RWPE2 (cell line): Measurements from ENCODE around the gene FHIT.

ENCODE experiments used
- ATAC-seq: fragments of 200-7000 bp; cut with Tn5 transposase; 3 replicates; pipeline ENCODE4 v1.9.1; 2021; ENCODE audit warnings: low read depth
- DNase-seq: peaks from one replicate; pipeline ENCODE4 v3.0.0-alpha.2; 2020; ENCODE audit warnings: low spot score
- H3K27ac ChIP-seq: fragments of 450-650 bp; 2 replicates; pipeline ENCODE4 v1.5.1; 2017; ENCODE audit warnings: mild to moderate bottlenecking; ENCODE audit not compliant: poor library complexity, severe bottlenecking
- H3K27me3 ChIP-seq: fragments of 250-450 bp; sonication (Bioruptor Pico); 2 replicates; pipeline ENCODE4 v1.5.1; 2021; ENCODE audit warnings: mild to moderate bottlenecking, moderate library complexity; ENCODE audit not compliant: insufficient read depth, poor library complexity, severe bottlenecking
- H3K36me3 ChIP-seq: fragments of 250-450 bp; sonication (Bioruptor Pico); 2 replicates; pipeline ENCODE4 v1.5.1; 2020; ENCODE audit warnings: low read depth, mild to moderate bottlenecking, moderate library complexity
- H3K4me1 ChIP-seq: fragments of 250-450 bp; sonication (Bioruptor Pico); 2 replicates; pipeline ENCODE4 v1.5.1; 2021; ENCODE audit warnings: mild to moderate bottlenecking, moderate library complexity; ENCODE audit not compliant: insufficient read depth, poor library complexity, severe bottlenecking
- H3K4me3 ChIP-seq: fragments of 250-450 bp; sonication (Bioruptor Pico); 2 replicates; pipeline ENCODE4 v1.5.1; 2021; ENCODE audit warnings: mild to moderate bottlenecking, moderate library complexity; ENCODE audit not compliant: severe bottlenecking
- H3K9me3 ChIP-seq: fragments of 250-450 bp; sonication (Bioruptor Pico); 2 replicates; pipeline ENCODE4 v1.5.1; 2021; ENCODE audit warnings: mild to moderate bottlenecking, moderate library complexity; ENCODE audit not compliant: severe bottlenecking
- TF ChIP-seq, protein P1 (sequence below): fragments of 450-650 bp; IDR thresholded peaks from one replicate; pipeline ENCODE4 v1.5.1; 2017; ENCODE audit warnings: mild to moderate bottlenecking, moderate library complexity; ENCODE audit not compliant: poor library complexity, severe bottlenecking

The FHIT gene

DNA sequence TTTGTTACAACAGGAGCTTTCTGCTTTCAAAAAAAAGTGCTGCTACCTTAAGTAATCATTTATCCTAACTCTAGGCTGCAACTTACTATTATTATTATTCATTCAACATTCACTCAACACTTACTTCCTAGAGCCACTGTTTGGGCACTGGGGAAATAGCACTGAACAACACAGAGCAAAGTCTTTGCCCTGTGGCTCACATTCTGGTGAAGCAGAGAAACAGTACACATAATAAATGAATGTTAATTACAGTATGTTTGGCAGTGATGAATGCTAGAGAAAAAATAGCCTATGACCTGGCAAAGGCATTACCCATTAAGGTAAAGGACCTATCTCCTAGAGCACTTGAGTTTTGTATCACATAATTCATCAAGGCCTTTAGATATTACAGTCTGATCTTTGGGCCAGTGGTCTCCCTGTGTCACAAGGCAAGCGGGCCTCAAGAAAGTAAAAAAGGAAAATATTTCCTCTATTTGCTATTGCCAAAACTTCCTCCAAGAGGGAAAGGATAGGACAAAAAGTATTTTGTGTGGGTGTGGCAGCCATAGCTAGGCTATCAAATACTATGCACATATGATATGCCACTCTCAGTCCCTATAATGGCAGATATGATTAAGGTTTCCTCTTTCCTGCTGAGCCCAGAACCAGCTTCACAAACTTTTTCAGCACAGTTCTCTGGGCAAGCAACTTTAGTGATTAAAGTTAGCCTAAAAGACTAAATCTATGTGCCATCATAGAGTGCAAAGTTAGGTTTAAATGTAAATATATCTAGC, 142.8 kb downstream of the FHIT start:
- H3K4me1 ChIP-seq: no peaks in the 10 kb centered on the region
- no peak overlapping the region for H3K27ac ChIP-seq
- ATAC-seq (no peak), DNase-seq (no peak)
- no peaks in the 10 kb centered on the region for H3K36me3 ChIP-seq
- H3K4me3 ChIP-seq: no peak overlapping the region
- no peaks in the 10 kb centered on the region for H3K27me3 ChIP-seq
- no peaks in the 10 kb centered on the region for H3K9me3 ChIP-seq
- TF ChIP-seq, protein P1, sequence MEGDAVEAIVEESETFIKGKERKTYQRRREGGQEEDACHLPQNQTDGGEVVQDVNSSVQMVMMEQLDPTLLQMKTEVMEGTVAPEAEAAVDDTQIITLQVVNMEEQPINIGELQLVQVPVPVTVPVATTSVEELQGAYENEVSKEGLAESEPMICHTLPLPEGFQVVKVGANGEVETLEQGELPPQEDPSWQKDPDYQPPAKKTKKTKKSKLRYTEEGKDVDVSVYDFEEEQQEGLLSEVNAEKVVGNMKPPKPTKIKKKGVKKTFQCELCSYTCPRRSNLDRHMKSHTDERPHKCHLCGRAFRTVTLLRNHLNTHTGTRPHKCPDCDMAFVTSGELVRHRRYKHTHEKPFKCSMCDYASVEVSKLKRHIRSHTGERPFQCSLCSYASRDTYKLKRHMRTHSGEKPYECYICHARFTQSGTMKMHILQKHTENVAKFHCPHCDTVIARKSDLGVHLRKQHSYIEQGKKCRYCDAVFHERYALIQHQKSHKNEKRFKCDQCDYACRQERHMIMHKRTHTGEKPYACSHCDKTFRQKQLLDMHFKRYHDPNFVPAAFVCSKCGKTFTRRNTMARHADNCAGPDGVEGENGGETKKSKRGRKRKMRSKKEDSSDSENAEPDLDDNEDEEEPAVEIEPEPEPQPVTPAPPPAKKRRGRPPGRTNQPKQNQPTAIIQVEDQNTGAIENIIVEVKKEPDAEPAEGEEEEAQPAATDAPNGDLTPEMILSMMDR: no peak

DNA sequence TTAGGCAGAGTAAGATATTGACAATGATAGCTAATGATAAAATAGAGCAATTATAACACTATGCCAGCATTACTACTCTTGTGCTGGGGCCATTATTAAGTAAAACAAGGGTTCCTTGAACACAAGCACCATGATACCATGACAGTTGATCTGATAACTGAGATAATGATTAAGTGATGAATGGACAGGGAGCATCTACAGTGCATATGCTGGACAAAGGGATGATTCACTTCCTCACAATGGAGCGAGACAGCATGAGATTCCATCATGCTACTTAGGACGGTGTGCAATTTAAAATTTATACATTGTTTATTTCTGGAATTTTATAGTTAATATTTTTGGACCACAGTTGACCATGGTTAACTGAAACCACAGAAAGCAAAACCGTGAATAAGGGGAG, 156.6 kb downstream of the FHIT start:
- no peaks in the 10 kb centered on the region for H3K27me3 ChIP-seq
- no peaks in the 10 kb centered on the region for H3K4me1 ChIP-seq
- DNase-seq: no peak
- H3K27ac ChIP-seq: no peak overlapping the region
- TF ChIP-seq, protein P1: no peak
- ATAC-seq: peak; percentile 31; the same call in 1 of the 3 replicates
- no peaks in the 10 kb centered on the region for H3K9me3 ChIP-seq
- no peak overlapping the region for H3K4me3 ChIP-seq
- H3K36me3 ChIP-seq: no peaks in the 10 kb centered on the region

DNA sequence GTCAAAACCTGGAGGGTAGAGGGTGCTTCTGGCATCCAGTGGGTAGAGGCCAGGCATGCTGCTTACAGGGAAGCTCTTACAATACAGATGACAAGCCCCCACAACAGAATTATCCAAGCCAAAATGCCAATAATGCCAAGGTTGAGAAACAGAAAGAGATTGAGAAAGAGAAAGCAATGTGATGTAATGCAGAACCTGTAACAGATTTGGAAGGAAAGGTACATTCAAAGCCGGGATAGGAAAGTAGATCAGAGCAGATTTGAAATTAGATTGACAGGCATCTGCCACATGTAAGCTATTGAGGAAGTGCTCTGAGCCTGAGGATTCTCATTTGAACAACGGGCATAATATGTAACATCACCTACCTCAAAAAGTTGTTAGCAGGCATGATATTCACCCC, 157.9 kb downstream of the FHIT start:
- TF ChIP-seq, protein P1: no peak
- no peaks in the 10 kb centered on the region for H3K27me3 ChIP-seq
- no peak overlapping the region for H3K27ac ChIP-seq
- no peaks in the 10 kb centered on the region for H3K4me1 ChIP-seq
- ATAC-seq (no peak), DNase-seq (no peak)
- H3K4me3 ChIP-seq: no peak overlapping the region
- no peaks in the 10 kb centered on the region for H3K9me3 ChIP-seq
- H3K36me3 ChIP-seq: no peaks in the 10 kb centered on the region

DNA sequence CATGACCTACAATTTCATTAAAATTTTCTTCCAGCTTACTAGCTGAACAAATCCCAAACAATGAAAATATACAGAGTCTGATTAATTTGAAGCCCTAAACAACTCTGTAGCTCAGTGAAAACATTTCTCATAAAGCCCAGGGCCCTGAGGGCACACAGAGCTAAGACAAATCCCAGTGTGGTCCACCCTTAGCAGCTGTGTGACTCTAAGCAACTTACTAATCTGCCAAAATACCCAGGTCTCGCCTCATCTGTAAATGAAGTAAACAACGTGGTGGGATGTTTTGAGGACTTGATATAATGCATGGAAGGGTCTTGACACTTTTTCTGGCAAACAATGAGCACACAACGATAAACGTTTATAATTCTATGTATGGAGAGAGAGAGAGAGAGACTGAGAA, 158.4 kb downstream of the FHIT start:
- TF ChIP-seq, protein P1: no peak
- no peak for ATAC-seq

DNA sequence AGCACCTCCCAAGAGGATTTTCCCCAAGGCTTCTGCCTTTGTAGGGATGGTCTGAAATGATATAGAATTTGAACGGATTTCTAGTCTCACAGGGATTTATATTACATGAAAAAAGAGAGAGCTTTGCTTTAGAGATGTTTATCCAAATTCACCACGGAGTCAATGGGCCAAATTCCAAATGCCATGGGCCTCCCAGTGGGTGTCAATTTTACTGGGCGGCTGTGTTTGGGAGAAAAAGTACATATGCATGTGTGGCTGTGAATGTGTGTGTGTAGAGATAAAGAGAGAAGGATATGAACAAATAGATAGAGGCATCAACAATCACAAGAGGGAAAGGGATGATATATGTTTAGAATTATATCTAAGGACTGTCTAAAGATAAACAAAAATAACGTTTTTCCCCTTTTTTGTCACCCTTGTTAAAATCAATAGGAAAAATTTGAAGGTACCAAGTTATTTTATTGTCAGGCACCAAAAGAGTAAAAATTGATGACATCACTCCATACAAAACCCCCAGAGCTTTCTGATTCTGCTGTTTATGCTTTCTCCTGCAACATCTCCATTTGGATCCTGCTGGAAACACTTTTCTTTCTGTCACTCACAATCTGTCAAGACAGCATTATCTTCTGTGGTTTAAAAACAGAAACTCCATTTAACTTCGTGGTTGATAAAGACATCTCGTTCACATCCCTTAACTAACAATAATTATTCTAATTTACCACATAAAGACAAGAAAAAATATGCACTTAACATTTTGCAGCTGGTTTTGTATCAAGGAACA, 160.7 kb downstream of the FHIT start:
- Histone ChIP-seq H3K36me3 (no peaks in the 10 kb centered on the region), H3K4me3 (no peak overlapping the region), H3K27me3 (no peaks in the 10 kb centered on the region), H3K9me3 (no peaks in the 10 kb centered on the region), H3K27ac (no peak overlapping the region), H3K4me1 (no peaks in the 10 kb centered on the region)
- DNase-seq (no peak), ATAC-seq (no peak)
- TF ChIP-seq, protein P1: no peak

More for the DNA sequence above, 158.4 kb downstream of the FHIT start:
- H3K27ac ChIP-seq: no peak overlapping the region
- H3K4me1 ChIP-seq: no peaks in the 10 kb centered on the region
- H3K36me3 ChIP-seq: no peaks in the 10 kb centered on the region
- no peak overlapping the region for H3K4me3 ChIP-seq
- no peaks in the 10 kb centered on the region for H3K9me3 ChIP-seq
- H3K27me3 ChIP-seq: no peaks in the 10 kb centered on the region
- DNase-seq: no peak
